Stimulated activated CD8-positive, alpha-beta memory T cell treated with anti-CD3 and anti-CD28 coated beads, Interleukin-12 subunit alpha, Interleukin-12 subunit beta, amount 100 ng/mL, for 1 hour (primary cell): ENCODE results near the gene MPEG1.

Experiments used
- DNase-seq: peaks from one replicate; pipeline ENCODE4 v3.0.0-alpha.2; 2020; ENCODE audit warnings: low read depth

The MPEG1 gene

DNA sequence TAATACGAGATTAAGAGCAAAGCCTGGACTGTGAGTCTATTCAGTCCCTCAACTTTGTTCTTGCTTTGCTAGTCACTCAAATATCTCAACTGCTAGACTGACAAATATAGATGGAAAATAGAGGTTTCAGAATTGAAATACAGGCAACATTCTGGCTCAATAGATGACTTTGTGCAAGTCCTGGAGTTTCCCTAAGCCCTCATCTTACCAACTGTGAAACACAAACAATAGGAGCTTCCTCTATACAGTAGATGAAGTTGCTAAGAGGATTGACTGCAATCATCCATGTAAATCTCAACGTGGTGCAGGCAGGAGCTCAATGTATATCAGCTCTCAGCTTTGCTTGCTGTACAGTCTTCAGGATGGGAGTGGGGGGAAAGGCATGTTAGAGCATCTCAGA lies 6.2 kb upstream of the MPEG1 start:
- no peak for DNase-seq

DNA sequence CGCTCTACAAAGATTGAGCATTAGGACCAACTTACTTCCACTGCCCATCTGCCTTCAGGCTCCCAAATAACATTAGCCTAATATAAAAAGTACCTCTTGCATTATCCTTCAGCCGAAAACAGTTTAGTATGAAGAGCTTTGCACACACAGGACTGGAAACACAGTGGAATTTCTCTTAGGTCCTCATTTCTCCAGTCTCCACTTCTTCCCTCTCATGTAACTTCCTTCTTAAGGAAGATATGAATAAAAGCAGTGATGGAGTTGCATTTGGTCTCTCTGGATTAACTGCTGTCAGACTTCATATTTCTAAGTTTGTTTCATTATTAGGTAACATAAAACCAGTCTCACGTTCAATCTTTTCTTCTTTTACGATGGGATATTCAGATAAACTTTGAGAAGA lies 5.6 kb upstream of the MPEG1 start:
- DNase-seq = no peak

DNA sequence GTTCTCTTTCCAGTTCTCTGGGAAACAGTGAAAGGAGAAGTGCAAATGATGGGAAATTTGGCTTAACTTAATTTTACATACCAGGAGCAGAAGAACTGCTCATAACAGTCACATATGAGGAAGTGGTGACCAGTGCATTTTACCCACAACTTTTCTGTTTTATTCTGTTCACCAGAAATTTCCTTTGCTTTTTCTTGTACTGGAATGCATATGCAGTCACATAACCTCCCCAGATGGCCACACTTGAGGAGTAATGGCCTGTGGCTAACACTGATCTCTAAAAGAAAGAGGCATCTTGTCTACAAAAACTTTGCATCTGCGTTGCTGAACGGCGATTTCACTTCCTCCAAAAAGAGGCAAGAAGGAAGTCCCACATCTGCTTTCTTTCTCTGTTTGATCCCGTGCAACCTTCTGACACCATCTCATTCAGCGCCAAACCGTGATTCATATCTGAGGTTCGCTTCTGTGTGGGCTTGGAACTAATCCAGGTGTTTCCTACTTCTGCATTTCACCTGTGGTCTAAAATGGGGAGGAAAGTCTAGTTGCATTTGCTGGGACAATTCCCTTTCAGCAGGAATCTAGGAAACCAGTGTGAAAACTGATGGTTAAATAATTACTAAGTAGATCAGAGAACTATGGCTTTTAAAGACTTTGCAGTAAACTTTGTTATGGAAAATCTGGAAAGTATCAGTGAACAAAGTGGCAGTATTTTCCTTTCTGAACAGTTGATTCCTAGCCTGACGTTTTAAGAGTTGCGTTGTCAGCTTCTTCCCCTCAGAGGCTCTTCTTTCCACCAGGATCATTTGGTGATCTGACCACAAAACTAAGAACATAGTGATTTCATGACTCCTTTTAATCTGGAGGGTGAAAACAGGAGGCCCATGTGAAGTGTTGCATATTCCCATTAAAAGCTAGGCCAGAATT lies 4.2 kb upstream of the MPEG1 start:
- DNase-seq = no peak

DNA sequence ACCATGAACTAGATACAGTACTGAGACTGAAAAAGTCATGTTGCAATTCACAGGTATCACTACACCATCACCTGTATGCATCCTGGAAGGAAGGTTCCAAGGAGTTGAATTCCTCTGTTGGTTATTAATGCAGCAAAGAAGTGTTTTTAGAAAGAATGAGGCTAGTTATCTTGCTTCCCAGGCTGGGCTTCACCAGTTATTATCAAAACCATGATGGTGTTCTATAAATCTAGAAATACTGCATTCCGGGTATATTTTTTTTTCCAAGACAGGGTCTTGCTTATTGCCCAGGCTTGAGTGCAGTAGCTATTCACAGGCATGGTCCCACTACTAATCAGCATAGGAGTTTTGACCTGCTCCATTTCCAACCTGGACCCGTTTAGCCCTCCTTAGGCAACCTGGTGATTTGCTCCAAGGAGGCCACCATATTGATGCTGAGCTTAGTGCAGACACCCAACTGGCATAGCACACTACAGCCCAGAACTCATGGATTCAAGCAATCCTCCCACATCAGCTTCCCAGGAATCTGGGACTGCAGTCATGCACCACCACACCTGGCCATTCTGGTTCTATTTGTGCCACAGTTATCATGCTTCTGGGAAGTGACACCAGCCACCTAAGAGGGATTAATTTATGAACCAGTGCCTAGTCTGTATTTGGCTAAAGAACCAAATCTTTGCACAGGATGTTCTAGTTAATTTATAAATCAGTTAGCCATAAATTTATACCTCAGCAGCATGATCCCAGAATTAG lies 1.6 kb upstream of the MPEG1 start:
- no peak for DNase-seq

DNA sequence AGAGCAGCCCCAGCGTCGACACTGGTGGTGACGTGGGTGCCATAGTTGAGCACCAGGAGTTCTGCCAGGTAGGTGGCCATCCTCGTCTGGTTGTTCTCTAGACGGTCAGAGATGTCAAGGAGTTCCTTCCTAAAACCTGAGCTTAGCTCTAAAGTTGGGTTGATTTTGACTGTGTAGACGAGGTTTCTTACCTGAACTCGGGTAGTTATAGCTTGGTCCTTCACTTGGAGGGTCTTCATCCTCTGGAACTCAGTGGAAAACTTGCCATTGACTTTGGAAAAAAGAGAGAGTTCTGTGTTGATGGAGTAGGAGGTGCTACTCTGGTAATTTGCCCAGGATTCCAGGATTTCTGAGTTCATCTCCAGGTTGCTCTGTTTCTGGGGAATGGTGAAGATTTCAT lies 505 bp downstream of the MPEG1 start:
- no peak for DNase-seq

DNA sequence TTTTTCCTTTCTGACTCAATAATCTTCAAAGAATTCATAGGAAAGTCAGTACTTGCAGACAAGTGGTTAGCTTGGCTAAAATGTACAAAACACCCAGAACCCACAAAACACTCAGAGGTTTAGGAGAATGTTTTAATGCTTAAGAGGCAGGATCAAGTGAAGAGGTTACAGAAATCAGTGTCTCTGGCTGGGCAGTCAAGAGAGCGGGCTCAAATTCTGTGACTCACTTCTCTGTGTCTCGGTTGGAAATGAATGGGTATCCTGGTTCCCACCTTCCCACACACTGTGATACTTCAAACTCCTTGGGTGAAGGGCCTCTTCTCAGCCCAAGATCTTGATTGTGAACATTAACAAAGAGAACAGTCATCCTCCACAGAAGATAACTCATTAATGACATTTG lies 3.8 kb downstream of the MPEG1 start:
- DNase-seq = no peak

DNA sequence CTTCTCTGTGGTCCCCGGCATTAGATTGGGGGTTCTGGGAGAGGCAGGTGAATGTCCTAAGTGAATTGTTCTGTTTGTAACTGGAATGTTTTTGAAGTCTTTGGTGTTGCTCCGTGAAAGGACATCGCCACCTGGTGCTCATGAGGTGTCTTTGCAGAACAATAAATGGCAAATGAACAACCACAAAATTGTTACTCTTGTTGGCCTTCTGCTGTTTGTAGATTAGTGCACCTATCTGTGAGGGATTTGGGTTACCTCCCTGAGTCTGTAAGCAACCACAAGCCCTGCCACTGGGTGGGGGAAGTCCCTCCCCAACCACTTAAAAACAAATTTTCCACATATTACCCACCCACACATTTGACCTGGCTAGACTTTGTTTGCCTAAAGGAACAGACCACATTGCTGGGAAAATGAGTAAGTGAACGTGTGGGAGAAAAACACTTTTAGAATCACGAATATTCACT lies 4.7 kb downstream of the MPEG1 start:
- peak; percentile 12 for DNase-seq

DNA sequence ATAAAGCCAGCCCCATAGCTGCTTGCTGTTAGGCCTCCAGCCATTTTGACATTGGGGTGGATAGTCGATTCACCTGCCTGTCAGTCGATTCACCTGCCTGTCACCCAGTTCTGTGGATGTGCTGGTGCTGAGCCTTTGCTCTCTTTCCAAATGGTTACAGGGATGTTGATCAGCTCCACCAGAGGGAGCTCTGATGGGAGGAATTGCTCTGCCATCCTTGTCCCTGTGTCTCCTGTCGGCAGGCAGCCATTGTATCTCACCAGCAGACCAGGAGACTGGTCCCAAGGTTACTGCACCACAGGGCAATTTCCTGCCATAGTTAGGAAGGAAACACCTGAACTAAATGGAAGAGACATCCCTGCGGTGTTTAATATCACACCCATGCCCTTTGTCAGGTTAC lies 6.1 kb downstream of the MPEG1 start:
- no peak for DNase-seq

DNA sequence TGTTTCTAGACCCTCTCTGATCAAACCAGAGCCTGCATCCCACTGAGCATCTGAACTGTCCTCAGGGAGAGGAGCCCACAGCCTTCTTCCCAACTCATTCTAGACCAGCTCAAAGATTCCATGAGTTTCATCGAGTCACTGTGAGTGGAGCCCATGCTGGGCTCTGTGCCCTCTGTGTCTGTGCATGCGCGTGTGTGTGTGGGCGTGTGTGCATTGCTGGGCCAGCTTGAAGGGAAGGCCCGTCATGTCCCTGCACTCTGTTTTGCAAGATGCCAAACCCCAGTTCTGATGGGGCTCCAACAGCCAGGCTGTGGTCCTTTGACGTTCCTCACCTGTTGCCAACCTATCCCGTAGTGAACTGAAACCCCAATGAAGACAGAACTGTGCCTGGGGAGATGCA lies 7.1 kb downstream of the MPEG1 start:
- no peak for DNase-seq

DNA sequence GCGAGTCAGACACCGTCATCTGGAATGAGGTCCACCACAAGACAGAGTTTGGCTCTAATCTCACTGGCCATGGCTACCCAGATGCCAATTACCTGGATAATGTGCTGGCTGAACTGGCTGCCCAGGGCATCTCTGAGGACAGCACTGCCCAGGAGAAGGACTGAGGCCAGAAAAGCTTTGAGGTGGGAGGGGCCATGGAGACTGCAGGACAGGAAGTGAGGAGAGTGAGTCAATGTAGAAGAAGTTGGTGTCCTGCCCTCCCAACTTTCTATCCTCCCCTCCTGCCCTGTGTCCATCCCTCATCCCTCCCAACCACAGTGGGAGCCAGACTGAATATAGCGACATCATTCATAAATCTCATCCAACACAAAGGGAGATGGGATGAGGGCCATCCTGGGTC lies 8.0 kb downstream of the MPEG1 start:
- no peak for DNase-seq

DNA sequence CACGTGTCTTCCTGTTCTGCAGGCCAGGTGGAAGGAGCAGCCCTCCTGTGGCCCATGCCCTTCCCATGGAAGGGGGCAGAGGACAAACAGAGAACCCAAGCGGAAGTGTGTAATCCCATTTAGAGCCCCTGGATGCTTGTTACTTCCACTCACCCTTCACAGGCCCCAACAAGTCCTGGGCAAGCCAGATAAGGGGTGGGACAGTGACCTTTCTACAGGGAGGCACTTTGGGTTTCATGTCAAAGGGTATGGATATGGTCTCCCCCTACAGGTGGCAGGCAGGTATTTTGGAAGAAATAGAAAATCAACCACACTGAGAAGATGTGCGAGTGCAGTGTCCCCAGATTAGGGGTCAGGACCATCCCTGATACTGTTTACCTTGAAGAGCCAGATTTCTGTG lies 11.4 kb downstream of the MPEG1 start:
- DNase-seq = no peak

DNA sequence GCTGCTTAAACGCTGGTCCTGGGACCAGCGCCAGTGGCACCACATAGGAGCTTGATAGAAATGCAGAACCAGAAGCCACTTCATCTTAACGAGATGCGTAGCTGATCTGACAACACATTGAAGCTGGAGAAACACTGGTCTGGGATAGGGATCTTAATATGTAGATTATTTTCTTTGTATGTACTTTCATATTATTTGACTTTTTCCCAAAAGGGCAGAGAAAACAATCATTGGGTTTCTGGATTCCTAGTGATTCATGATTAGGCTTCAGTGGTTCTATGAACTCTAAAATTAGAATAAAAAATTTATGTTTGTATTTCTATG lies 12.3 kb downstream of the MPEG1 start:
- DNase-seq = no peak

DNA sequence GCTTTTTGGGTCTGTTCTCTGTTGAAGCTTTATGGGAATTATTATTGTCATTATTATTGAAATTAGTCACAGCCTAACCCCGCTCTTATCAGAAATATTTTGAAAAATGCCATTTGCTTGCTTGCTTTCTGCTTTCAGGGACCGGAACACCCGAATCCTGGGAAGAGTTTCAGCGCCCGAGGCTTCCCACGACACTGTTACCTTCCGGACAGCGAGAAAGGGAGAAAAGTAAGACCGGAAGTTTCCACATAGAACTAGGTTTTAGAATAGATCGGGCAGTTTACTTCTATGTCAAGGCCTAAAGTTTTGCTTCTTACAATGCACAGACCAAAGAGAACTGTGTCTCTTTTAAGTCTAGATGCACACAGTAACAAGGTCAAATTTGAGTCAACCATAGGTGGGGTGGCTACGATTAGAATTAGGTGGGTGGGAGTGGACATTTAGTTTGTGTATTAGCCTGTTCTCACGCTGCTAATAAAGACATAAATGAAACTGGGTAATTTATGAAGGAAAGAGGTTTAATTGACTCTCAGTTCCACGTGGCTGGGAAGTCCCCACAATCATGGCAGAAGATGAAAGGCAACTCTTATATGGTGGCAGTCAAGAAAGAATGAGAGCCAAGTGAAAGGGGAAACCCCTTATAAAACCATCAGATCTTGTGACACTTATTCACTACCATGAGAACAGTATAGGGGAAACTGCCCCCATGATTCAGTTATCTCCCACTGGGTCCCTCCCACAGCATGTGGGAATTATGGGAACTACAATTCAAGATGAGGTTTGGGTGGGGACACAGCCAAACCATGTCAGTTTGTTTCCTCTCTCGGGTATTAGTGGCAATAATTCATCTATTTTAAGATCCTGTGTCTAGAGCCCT lies 12.9 kb downstream of the MPEG1 start:
- no peak for DNase-seq

DNA sequence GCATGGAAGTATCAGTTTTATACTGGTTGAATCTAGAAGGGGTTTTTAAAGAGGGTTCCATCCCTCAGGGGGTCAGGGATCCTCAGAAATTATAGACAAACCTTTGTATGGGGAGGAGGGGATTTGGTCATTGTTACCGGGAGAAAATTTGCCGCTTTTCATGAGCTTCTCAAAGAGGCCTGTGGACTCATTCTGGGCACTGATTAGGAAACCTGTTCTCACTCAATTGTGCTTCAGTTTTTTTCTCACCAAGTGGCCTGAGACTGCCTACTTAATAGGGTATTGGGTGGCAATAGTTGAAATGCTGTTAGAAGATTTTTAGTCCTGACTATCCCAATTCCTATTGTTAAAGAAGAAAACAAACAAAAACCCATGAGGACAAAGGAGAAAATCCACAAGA lies 14.0 kb downstream of the MPEG1 start:
- no peak for DNase-seq

DNA sequence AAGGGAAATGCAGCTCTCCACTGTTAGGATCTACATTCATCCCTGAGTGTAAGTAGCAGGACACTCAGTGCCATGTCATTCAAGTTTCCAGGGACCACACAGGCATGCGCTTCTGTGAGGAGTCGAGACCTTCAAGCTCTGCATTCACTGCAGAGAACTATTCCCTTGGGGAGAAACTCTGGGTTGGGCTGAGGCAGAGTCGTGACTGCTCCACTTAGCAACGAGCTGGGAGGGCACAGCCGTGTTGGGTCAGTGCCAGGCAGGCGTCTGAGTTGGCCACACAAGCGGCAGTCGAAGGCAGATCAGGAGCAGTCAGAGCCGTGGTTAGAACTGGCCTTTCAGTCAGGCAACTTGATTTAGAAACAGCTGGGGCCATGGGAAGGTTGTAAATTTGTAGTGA lies 14.7 kb downstream of the MPEG1 start:
- no peak for DNase-seq

DNA sequence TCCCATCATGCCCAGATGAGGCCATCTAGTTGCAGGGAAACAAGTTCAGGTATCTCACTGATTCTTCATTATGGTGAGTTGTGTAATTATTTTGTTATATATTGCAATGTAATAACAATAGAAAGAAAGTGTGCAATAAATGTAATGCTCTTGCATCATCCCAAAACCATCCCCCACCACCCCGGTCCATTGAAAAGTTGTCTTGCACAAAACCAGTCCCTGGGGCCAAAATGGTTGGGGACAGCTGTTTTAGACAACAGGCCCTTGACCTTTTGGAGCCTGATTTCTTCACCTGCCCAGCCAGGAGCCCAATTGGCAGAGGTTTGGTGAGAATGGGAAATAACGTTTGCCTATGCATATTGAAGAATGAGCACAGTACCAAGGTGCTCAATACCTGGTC lies 15.9 kb downstream of the MPEG1 start:
- no peak for DNase-seq

DNA sequence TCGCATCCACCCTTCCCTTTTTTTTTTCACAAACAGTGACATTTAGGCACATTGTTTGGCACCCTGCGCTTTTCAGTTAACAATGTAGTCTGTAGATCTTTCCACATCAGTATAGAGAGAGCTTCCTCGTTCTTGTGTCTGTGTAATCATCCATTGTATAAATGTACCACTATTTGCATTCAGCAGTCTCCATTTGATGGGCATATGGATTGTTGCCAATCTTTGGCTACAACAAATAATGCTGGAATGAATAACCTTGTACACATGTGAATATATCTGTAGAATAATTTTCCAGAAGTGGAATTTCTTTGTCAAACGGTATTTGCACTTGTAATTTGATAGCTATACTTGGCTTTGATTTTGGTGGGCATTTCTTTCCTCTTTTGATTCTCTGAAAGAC lies 17.1 kb downstream of the MPEG1 start:
- no peak for DNase-seq

DNA sequence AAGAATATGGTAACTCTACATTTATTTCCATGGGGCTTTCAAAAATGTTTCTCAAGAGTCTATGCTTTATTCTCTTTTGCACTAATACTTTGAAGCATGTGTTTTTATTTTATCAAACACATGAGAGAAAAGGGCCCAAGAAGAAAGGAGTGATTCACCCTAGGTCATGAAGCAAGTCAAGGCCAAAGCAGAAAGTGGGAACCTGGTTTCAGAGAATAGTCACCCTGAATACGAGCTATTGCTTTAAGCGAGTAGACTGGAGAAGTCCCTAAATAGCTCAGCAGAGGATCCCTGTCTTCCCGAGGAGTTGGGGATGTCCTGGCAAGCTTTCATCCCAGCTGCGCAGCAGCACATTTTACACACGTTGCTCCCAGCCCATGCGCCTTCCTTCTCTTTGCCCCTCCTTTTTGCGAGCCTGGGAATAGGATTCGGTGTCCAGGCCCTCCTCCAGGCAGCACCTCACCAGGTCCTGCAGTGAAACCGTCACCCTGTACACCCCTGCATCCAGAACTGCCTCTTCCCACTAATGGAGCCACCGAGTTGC lies 19.1 kb downstream of the MPEG1 start:
- no peak for DNase-seq

DNA sequence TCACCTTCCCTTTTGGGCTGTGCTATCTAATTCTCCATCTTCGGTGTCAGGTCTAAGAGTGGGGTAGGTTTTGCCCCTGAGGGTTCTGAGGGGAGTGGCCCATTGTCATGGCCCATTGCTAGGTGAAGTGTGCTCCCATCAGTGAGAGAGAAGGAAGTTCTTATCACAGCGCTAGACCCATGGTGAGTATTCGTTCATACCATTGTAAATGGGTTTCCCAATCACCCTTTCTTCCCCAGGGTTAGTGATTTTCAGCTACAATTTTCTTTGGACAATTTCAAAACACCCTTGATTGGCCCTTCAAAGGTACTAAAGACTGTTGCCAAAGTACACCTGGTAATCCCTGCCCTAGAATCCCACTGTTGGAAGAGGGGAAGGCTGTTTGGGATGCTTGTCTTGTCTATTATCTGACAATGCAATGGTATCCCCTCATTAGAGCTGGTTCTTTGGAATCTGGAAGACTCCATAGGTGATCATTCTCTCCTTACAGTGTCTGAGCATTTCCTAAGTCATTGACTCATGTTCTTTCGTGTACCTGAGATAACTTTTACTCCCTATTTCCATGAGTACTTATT lies 20.2 kb downstream of the MPEG1 start:
- DNase-seq = no peak

DNA sequence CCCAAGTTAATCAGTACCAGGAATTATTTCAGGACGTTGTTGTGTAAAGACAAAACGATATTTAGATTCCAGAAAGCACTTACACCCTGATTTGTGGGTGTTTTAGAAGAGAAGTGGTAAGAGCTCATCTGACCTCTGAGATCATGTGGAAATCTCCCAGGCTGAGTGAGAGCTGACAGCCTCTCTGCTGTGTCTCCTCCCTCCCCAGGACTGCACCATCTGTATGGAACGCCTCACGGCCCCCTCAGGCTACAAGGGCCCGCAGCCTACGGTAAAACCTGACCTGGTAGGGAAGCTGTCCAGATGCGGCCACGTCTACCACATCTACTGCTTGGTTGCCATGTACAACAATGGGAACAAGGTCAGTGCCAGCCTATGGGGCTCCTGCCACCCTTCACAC lies 20.8 kb downstream of the MPEG1 start:
- no peak for DNase-seq

DNA sequence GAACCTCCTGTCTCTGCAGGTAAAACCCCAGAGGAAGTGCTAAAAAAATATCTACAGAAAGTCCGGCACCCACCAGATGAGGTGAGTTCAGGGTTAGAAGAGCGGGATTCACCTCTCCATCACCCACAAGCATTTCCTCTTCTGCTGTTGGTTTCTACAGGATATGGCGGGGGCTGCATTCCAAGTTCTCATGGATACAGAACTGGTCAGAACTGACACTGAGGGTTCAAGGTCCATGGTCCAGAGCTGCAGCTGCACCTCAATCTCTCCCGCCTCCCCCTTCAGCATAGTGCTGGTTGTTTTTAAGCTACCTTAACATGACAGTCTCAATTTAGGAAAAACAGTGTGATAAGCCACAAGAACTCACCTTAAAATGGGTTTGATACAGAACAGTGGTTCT lies 21.6 kb downstream of the MPEG1 start:
- DNase-seq = no peak

DNA sequence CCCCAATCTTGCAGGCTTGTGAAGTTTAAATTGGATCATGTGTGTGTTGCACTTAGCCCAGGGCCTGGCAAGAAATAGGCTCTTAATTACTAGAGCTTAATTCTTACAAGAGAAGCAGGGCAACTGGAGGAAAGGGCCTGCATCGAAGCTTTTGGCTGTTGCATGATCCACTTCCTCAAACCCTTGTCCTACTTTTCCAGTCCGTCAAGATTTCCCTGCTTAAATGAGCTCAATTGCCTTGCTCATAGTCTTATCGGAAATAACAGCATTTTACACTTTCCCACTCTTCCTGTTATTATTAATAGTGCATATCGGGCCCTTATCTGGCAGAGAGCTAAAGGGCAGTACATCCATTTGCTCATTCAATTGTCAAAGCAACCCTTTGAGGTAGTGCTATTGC lies 22.7 kb downstream of the MPEG1 start:
- DNase-seq = no peak
